ENCODE measurements around the gene KRTAP21-2. TPM values are rescaled to one million over a fixed set of nuclear protein-coding genes. Genes with fewer than 3 reads are reported as not detected.
"Not testable (repeated sequence)": the region's sequence is repeated elsewhere in the genome, so short reads cannot be mapped to it uniquely, and the experiment has no call there.

KRTAP21-2 gene
- total and polyA plus RNA-seq, 2 donors (not counting 3 experiments of a cell fraction or from before 2014, with no cell fraction given) = not detected

DNA sequence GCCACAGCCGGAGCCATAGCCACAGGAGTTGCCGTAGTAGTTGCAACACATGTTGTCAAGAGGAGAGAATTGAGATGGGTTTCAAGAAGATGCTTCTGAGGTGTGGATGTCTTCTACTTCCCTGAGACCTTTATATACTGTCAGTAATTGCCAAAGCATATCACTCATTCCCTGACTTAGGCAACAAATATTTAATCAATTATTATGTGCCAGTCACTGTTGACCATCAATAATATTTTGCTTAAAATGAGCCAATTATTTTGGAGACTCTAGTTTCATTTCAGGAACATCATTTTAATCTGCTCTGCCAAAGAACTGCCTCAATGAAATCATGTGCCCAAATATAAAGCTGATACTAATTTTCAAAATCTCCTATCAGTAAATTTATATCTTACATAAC lies 8.3 kb upstream of the KRTAP21-2 start, which contains the start of gene KRTAP21-1:
Gene KRTAP21-1 (minus strand): TSS at position 101 of the 400 bp plus-strand sequence. CDS start 50 bp downstream, at position 51.
- H3K27me3 ChIP-seq (ENCODE audit: control insufficient read depth in 2 of 2, insufficient read depth in 2 of 2, low read length in 2 of 2); H3K9ac ChIP-seq (replicated peaks; ENCODE audit: extremely low read depth, insufficient read depth, low read length); DNase-seq (ENCODE audit: low read depth, low spot score); H3K4me1 ChIP-seq (ENCODE audit: control insufficient read depth, extremely low read depth, insufficient read depth, low read length); FAIRE-seq; BruUV-seq (replicated peaks); H3K4me3 ChIP-seq (replicated peaks in 1 of 3; ENCODE audit: insufficient read depth in 1 of 3, low read depth in 1 of 3, low read length in 3 of 3); H3K9me1 ChIP-seq (replicated peaks; ENCODE audit: control insufficient read depth, extremely low read depth, insufficient read depth, low read length); H3K79me2 ChIP-seq (ENCODE audit: control insufficient read depth, insufficient read depth, low read length); H2AFZ ChIP-seq (ENCODE audit: low read depth, low read length); H3K9me3 ChIP-seq (replicated peaks; ENCODE audit: control insufficient read depth, insufficient read depth, low read length); CTCF ChIA-PET; H3K4me2 ChIP-seq (ENCODE audit: insufficient read depth, low read length); H4K20me1 ChIP-seq (replicated peaks; ENCODE audit: control insufficient read depth, extremely low read depth, insufficient read depth, low read length); POLR2A ChIA-PET; H3K36me3 ChIP-seq (ENCODE audit: control insufficient read depth in 2 of 2, extremely low read depth in 1 of 2, insufficient read depth in 2 of 2, low read length in 2 of 2); dilution Hi-C loops (cut with MboI; ENCODE audit: extremely low pct_ligation_motif_present, low sequenced_read_pairs); intact Hi-C loops (cut with micrococcal nuclease); H3K27ac ChIP-seq (ENCODE audit: insufficient read depth, low read depth, low read length): not testable (repeated sequence)

DNA sequence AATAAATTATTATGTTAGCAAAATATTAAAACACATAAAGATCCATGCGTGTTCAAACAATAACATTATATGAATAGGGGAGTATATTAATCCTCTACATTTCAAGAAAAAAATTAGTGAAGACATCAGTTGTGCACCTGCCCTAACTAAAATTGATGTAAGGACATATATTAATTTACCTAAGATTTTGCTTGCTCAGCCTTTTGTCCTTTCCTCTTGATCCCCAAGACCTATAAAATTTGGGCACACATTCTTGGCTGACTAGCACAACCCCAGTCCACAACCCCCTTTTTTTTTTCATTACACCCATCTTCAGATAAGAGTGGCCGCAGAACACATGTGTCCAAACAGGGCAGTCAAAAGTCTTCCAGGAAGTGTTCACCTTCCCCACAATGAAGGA lies 6.6 kb downstream of the KRTAP21-2 start:
- ChIA-PET POLR2A (no interaction called here), CTCF (no interaction called here)
- H3K27ac ChIP-seq (ENCODE audit: insufficient read depth, low read depth, low read length) = no peak overlapping the region
- H4K20me1 ChIP-seq (replicated peaks; ENCODE audit: control insufficient read depth, extremely low read depth, insufficient read depth, low read length) = no peaks in the 10 kb centered on the region
- no peaks in the 10 kb centered on the region for H3K9me1 ChIP-seq (replicated peaks; ENCODE audit: control insufficient read depth, extremely low read depth, insufficient read depth, low read length)
- TF ChIP-seq JUN (IDR thresholded peaks at IDR 0.05; ENCODE audit: borderline replicate concordance, insufficient read depth, insufficient read length, low read depth) = no peak
- no peak for TF ChIP-seq GATA2 (IDR thresholded peaks at IDR 0.05; ENCODE audit: insufficient read depth, insufficient read length, low read depth, low read length)
- TF ChIP-seq MYC (IDR thresholded peaks at IDR 0.05; ENCODE audit: low read depth, low read length) = no peak
- TF ChIP-seq, protein P1, sequence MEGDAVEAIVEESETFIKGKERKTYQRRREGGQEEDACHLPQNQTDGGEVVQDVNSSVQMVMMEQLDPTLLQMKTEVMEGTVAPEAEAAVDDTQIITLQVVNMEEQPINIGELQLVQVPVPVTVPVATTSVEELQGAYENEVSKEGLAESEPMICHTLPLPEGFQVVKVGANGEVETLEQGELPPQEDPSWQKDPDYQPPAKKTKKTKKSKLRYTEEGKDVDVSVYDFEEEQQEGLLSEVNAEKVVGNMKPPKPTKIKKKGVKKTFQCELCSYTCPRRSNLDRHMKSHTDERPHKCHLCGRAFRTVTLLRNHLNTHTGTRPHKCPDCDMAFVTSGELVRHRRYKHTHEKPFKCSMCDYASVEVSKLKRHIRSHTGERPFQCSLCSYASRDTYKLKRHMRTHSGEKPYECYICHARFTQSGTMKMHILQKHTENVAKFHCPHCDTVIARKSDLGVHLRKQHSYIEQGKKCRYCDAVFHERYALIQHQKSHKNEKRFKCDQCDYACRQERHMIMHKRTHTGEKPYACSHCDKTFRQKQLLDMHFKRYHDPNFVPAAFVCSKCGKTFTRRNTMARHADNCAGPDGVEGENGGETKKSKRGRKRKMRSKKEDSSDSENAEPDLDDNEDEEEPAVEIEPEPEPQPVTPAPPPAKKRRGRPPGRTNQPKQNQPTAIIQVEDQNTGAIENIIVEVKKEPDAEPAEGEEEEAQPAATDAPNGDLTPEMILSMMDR (IDR thresholded peaks at IDR 0.05; ENCODE audit: extremely low read depth in 1 of 2, insufficient read depth in 1 of 2, low read depth in 1 of 2, low read length in 2 of 2) = no peak
- TF ChIP-seq MAX (IDR thresholded peaks at IDR 0.05; ENCODE audit: insufficient read depth, insufficient read length) = no peak
- TF ChIP-seq EZH2 (IDR thresholded peaks at IDR 0.05; ENCODE audit: borderline replicate concordance, low read depth, low read length, severe bottlenecking) = no peak
- no peak for TF ChIP-seq FOS (IDR thresholded peaks at IDR 0.05; ENCODE audit: borderline replicate concordance, insufficient read depth, low read length)
- no peak for TF ChIP-seq POLR2AphosphoS5 (IDR thresholded peaks at IDR 0.05; ENCODE audit: insufficient read depth, low read depth, low read length)
- no peak for TF ChIP-seq POLR2A (IDR thresholded peaks at IDR 0.05; ENCODE audit: low read depth, low read length)
- no peaks in the 10 kb centered on the region for H3K36me3 ChIP-seq (ENCODE audit: control insufficient read depth in 2 of 2, extremely low read depth in 1 of 2, insufficient read depth in 2 of 2, low read length in 2 of 2)
- no peak for FAIRE-seq
- DNase-seq (ENCODE audit: low read depth, low spot score) = no peak
- no peak overlapping the region for H3K9ac ChIP-seq (replicated peaks; ENCODE audit: extremely low read depth, insufficient read depth, low read length)
- H3K4me2 ChIP-seq (ENCODE audit: insufficient read depth, low read length) = no peak overlapping the region
- no peak overlapping the region for H3K4me3 ChIP-seq (replicated peaks in 1 of 3; ENCODE audit: insufficient read depth in 1 of 3, low read depth in 1 of 3, low read length in 3 of 3)
- H3K79me2 ChIP-seq (ENCODE audit: control insufficient read depth, insufficient read depth, low read length) = no peaks in the 10 kb centered on the region
- no peak overlapping the region for H2AFZ ChIP-seq (ENCODE audit: low read depth, low read length)
- peaks cover 8% of the 10 kb centered on the region for H3K9me3 ChIP-seq (replicated peaks; ENCODE audit: control insufficient read depth, insufficient read depth, low read length)
- dilution Hi-C loops (cut with MboI; ENCODE audit: extremely low pct_ligation_motif_present, low sequenced_read_pairs) = no loop called here
- no peaks in the 10 kb centered on the region for H3K4me1 ChIP-seq (ENCODE audit: control insufficient read depth, extremely low read depth, insufficient read depth, low read length)
- intact Hi-C loops (cut with micrococcal nuclease) = no loop called here
- H3K27me3 ChIP-seq (ENCODE audit: control insufficient read depth in 2 of 2, insufficient read depth in 2 of 2, low read length in 2 of 2) = no peaks in the 10 kb centered on the region
- BruUV-seq (replicated peaks) = no TSS peak
